22Rv1 (cell line): ENCODE results near the gene CAMK1D.

Experiments used
- CTCF ChIP-seq: fragments of 450-650 bp; IDR thresholded peaks from 2 replicates; pipeline ENCODE4 v1.5.1; 2017; ENCODE audit warnings: mild to moderate bottlenecking
- ZFX ChIP-seq: fragments of 450-650 bp; IDR thresholded peaks from 2 replicates; pipeline ENCODE4 v1.6.1; 2017; ENCODE audit warnings: antibody characterized with exemption, borderline replicate concordance

DNA sequence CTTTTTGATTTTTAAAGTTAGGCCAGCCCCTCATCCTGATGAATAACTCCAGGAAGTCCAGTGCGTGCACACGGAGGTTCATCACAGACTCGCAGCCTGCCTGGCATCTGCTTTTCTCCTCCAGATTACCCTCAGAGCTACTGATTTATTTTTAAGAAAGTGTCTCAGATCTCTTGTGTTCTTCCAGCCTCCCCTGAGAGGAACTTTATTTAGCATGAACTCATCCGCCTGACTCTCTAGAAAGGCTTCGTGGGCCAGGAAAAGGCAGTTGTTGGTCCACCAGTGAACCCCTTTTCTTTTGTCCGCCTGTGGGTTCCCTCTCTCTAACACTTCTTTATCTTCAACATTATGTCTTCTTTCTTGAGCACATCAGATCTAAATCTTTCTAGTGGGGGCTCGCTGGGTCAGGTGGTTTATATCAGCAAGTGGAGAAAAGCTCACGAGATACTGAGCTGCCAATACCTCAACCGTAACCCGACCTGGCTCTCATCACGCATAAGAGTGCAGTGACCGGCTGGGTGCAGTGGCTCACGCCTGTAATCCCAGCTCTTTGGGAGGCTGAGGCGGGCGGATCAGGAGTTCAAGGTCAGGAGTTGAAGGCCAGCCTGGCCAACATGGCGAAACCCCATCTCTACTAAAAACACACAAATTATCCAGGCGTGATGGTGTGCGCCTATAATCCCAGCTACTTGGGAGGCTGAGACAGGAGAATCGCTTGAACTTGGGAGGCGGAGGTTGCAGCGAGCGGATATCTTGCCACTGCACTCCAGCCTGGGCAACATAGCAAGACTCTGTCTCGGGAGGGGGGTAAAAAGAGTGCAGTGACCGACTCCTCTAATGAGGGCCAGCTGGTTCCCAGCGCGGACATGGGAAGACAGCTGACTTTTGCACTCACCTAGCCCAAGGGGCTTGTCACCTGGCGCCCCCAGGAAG lies 489.9 kb downstream of the CAMK1D start:
- TF ChIP-seq CTCF (no peak), ZFX (no peak)
